HG02943 (cell line): Measurements from ENCODE around the gene KRTAP21-2.
"Not testable (repeated sequence)": the region's sequence is repeated elsewhere in the genome, so short reads cannot be mapped to it uniquely, and the experiment has no call there.

Experiments used
- ATAC-seq: cut with Tn5 transposase; IDR thresholded peaks from one replicate; pipeline ENCODE4 v1.9.1; 2021; ENCODE audit warnings: mild to moderate bottlenecking, low read depth, moderate library complexity; ENCODE audit not compliant: unreplicated experiment

KRTAP21-2 gene

DNA sequence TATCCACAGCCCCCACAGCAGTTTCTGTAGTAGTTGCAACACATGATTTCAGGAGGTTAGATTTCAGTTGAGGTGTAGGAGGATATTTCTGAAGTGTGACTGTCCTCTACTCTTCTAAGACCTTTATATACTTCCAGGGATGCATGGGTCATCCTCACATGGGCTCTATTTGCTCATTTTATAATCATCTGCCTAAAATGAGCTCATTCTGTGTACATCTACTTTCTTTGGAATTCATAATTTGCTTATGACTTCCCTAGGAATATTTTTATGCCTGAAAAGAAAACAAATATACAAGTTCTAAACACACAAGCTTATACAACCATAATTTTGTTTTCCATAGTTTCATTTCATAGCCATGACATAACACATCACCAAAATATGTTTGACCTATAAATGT, at the start of gene KRTAP21-2:
Gene KRTAP21-2 (minus strand): TSS at position 101 of the 400 bp plus-strand sequence. CDS start 57 bp downstream, at position 44.
- no peak for ATAC-seq

DNA sequence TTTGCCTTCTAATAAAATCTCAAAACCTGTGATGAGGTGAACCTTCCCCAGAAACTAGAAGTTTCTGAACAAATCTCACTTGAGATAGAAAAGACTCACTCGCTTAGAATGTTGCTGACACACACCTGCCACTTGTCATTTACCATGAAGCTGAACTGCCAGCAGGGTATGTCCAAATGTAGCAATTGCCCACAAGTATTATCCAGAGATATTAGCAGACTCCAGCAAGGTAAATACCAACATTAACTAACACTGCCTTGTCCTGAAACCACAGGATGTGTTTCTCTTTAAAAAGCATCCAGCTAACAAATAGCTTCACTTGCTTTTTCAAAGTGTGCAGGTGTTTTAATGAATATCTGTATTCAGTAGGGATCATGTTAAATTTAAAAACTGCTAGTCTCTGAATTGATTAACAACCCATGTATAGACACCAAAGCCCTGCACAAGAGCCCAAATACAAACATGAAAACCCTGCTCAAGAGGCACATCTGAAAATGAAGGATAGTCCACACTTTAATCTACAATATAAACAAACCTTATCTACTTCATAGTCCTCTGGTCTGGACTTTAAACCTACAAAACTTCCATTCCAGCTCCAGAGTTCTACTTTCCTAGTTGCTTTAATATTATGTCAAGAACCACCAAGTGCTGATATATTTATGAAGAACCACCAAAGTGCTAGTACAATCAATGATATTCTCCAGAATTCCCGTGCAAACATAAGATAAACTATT, 46.7 kb upstream of the KRTAP21-2 start:
- no peak for ATAC-seq

DNA sequence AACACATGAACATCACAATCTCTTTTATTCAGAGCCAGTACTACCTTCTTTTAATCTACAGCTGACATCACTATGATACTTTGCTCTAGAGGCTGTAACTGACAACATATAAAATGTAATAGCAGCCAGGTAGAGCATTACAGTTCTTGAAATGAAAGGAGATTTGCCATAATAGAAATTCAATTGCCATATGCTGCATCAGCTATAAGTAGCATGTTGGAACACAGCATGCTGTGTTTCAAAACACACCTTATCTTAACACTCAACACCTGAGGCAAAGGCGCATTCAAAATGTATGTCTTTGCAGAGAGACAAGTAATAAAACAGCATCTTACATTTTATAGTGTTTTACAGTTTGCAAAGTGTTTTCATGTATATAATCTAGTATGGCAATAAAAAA, 32.2 kb upstream of the KRTAP21-2 start:
- ATAC-seq, result no peak

DNA sequence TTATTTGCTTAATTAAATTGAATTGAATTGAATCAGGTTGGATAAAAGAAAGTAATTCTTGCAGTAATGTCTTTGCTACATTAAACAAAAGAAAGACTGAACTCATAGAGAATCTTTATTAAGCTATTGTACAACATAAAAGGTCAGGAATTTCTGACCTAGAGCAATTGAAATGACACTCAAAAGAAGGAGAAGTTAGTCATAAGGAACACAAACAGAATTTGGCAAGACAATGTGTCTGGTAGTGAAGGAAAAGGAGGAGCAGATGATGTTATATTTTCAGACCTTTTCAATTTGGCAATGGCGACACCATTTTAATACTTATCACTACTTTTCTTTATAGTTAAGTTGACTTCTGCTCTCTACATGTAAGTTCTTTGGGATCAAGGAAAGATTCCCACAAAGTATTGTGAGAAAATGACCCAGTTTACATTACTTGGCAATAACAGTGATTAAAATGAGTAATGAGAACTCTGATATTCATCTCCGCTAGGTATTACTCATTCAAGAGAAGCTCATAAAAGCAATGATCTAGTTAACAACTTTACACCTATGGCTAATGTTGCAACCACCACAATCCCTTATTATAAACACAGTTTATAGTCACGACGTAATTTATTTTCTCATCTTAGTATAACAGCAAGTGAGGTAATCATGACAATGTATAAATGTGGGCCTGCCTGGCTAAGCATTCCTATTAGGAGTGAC, 22.8 kb upstream of the KRTAP21-2 start:
- no peak for ATAC-seq

DNA sequence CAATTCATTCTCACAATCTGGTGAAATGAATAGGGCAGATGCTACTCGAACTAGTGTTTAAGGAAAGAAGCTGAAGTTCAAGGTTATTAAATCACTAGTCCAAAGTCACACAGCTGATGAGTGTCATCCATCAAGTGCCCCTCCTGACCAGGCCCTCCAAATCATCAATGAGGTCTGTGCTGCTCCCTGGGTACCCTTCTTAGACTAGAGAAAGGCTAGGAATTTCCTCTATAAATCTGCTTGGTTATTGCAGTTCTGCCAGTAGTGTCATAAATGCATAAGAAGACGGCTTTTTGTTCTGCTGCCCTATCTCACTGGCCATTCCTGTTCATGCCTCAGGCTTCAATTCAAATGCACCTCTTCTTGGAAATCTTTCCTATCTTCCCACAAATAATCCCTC, 13.7 kb upstream of the KRTAP21-2 start:
- ATAC-seq, result no peak

DNA sequence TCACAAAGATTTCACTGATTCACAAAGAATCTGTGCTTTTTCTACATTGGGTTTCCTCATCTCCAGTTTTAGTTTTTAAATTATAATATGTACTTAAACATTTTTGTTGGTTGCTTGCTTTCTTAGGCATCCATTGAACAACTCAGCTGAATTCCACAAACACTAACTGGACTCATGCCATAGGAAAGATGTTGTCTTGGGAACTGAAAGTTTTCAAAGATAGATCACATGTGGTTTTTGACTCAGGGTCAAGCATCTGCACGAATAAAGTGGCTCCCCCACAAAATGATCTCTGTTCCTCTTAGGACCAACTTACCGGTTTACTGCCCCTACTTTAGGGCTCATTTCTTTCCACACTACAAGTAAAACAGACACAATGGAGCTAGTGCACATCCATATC, 11.2 kb upstream of the KRTAP21-2 start:
- ATAC-seq, result no peak

DNA sequence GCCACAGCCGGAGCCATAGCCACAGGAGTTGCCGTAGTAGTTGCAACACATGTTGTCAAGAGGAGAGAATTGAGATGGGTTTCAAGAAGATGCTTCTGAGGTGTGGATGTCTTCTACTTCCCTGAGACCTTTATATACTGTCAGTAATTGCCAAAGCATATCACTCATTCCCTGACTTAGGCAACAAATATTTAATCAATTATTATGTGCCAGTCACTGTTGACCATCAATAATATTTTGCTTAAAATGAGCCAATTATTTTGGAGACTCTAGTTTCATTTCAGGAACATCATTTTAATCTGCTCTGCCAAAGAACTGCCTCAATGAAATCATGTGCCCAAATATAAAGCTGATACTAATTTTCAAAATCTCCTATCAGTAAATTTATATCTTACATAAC, 8.3 kb upstream of the KRTAP21-2 start, which contains the start of gene KRTAP21-1:
Gene KRTAP21-1 (minus strand): TSS at position 101 of the 400 bp plus-strand sequence. CDS start 50 bp downstream, at position 51.
- not testable (repeated sequence) for ATAC-seq

DNA sequence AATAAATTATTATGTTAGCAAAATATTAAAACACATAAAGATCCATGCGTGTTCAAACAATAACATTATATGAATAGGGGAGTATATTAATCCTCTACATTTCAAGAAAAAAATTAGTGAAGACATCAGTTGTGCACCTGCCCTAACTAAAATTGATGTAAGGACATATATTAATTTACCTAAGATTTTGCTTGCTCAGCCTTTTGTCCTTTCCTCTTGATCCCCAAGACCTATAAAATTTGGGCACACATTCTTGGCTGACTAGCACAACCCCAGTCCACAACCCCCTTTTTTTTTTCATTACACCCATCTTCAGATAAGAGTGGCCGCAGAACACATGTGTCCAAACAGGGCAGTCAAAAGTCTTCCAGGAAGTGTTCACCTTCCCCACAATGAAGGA, 6.6 kb downstream of the KRTAP21-2 start:
- ATAC-seq, result no peak

DNA sequence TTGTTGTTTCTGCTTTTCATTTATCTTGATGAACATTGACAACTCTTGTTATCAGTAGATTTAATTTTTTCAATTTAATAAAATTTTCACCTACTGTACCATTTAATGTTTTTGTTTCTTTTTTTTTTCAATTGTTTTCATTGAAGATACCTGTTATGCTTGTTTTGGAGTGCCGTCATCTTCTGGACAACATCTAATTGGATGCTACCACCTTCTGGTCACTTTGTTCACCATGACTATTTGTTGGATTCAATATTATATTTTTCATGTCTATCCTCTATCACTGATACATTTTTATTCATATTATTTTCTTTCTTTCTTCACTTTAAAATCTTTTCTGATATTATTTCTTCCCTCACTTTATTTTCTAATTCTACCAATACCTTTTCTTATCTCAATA, 14.0 kb downstream of the KRTAP21-2 start:
- ATAC-seq, result no peak

DNA sequence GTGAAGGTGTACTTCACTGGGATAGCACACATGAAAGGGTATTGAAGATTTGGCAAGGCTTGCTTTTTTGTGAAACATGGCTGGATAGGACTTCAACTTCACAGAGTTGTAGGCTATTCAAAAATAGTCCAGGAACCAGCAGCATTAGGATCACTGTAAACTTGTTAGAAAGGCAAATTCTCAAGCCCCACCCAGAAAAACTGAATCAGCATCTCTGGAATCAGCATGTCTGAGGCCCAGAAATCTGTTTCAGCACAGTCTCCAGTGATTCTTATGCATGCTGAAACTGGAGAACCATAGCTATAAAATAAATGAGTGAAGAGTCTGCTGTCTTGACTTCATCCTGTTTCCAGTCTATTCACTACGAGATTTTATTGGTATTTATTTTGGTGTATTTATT, 20.3 kb downstream of the KRTAP21-2 start:
- no peak for ATAC-seq

DNA sequence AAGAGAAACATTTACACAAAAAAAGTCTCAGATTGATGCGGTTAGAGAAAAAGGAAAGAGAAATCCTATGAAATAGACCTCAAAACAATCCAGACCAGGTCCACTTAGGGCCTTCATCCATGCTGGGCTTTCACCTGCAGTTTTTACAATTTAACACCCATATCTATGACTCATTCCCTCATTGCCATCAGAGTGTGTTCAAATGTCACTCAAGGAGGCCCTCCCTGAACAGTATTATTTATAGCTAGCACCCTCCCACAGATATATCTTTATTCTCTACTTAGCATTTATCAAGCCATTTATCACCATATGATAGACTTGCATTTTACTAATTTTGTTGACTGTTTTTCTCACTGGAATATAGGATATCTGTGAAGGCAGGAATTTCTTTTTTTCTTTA, 27.7 kb downstream of the KRTAP21-2 start:
- no peak for ATAC-seq

DNA sequence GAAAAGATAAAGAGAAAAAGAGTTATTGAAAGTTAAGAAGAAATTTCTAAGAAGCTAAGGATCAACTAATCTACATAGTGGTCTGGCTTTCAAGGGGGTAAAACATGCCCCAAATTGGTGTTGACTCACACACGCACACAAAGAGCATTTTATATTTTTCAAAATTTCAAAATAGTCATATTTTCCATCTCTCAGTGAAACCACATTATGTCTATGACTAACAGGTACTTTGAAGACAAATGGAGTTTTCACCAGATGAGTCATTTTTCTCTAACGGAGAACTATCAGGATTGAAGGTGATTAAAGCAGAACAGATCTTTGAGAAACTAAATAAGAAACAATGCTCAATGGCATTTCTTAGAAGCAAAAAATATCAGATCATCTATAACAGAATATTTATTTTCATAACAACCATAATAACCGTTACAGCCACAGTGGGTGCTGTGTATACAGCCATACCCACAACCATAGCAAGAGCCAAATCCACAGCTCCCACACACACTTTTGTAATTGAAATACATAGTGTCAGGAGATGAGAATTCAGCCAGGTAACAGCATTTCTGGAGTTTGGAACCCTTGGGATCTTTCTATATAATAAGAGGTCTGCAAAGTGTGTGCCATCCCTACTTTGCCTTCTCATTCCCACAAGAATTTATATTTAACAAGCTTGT, 28.7 kb downstream of the KRTAP21-2 start, which contains the start of gene KRTAP21-3:
Gene KRTAP21-3 (minus strand): TSS at position 539 of the 671 bp plus-strand sequence. CDS start 18 bp downstream, at position 521.
- ATAC-seq, result no peak

DNA sequence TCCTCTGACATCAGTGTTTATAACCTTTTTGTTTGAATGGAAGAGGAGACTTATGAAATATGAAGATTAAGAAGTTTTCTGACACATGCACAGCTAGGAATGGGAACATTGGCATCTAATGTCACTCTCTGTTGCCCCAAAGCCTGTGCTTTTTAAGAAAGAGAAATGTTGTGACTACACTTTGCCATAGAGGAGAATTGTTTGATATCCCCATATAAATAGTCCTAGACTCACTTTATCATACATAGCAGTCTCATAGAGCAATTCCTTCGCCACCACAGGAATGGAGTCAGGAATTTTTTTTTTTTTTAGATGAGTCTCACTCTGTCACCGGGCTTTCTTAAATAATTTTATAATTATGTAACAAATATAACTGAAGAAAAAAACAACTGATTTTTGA, 30.0 kb downstream of the KRTAP21-2 start:
- ATAC-seq, result no peak

DNA sequence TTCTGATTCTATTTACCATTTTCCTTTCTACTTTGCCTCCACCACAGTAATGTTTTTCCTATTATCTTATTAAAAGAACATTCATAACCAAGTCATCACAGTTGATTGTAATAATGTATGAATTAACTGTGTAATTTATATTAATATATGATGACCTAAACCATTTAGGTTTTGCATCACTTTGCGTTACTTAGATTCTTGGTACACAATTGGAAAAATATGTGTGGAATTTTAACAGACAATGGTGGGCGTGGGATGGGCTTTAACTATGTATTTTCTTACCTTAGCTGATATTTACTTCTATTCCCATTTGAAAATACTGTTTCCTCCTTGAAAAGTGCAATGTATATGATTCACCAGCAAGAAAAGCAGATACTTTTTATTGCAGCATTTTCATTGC, 32.1 kb downstream of the KRTAP21-2 start:
- no peak for ATAC-seq

DNA sequence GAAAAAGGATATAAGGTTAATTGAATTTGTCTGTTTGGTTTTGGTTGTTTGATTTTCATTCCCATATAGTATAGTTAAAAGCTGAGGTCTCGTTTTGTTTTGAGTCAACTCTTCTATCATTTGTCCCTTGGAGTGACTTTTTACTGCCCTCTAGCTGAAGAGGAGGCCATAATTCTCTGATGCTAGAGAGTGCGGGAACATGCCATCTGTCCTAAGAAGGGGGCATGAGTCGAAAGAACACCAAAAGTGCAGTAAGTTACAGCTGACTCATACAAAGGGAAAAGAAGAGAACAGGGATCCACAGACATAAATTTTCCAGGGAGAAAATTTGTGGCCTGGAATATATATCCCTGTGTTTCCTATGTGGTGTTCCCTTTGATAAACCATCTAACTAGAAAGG, 32.6 kb downstream of the KRTAP21-2 start:
- ATAC-seq, result no peak

DNA sequence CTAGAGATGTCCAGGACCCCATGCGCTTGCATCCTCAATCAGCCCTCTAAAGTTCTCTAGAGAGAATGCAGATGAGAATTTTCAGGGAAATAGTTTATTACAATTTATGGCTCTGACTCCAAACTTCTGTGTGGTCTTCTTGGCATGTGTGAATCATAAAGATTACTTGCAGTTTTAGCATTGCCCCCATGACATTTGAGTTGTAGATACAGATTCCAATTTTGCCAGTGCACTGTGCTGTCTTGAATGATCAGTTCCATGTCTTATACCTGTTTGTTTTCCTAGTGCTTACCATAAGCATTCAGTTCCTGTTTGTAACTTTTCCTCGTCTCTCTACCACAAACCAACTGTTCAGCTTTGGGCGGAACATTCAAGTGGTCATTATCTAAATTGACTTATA, 33.3 kb downstream of the KRTAP21-2 start:
- no peak for ATAC-seq

DNA sequence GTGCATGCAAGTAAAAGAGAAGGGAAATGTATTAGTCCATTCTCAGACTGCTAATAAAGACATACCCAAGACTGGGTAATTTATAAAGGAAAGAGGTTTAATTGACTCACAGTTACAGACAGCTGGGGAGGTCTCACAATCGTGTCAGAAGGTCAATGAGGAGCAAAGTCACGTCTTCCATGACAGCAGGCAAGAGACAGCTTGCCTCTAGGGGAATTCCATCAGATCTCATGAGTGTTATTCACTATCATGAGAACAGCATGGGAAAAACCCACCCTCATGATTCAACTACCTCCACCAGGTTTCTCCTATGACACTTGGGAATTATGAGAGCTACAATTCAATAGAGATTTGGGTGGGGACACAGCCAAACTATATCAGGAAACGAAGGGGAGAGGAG, 36.6 kb downstream of the KRTAP21-2 start:
- ATAC-seq, result no peak

DNA sequence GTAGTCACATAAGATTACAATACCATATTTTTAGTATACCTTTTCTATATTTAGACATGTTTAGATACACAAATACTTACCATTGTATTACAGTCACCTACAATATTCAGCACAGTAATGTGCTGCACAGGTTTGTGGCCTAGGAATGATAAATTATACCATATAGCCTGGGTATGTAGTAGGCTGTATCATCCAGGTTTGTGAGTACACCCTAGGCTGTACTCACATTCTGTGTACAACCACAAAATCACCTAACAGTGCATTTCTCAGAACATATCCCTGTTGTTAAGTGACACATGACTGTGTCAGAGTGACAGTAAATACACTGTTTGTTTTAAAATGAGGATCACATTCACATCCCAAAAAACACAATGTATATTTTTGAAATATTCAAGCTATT, 39.6 kb downstream of the KRTAP21-2 start:
- no peak for ATAC-seq
